Heart left ventricle (tissue), 13 donors: ENCODE data around the gene KLHL1.

Source experiments
- POLR2A ChIP-seq, 2 donors: fragments of 450-650 bp; IDR thresholded peaks; one replicate each; pipeline ENCODE4 v1.6.1; 2017; ENCODE audit warnings: antibody characterized with exemption in 2 of 2, mild to moderate bottlenecking in 2 of 2, moderate library complexity in 2 of 2
- TF ChIP-seq, protein P1 (sequence below), 12 donors: fragments of 200-600 bp; sonication (generic) in 4 of 12; IDR thresholded peaks; one replicate each; pipeline versions ENCODE4 v1.5.0 to v1.8.0; 2018 to 2022; ENCODE audit warnings: antibody characterized with exemption in 12 of 12, mild to moderate bottlenecking in 5 of 12
- donor health status: ischemic (EF 13 %, LVEDD 7.1; RV severe dilation, severe dysfunction).
- donor health status: DM: no; HTN: yes; CAD: no.
- donor health status: DM: no; HTN: no; CAD: no.
- donor health status: ischemic (EF 25% LVEDD 6.9; RV normal size, moderate dysfunction).
- donor health status: ischemic (EF 25% LVEDD 5.7; RV mildly dilated, moderate dysfunction).
- donor health status: ischemic (EF 35%, LVEDD 5.7; RV mildly dilated, moderate dysfunction).
- donor health status: nonischemic (EF 11% LVEDD 7.7; RV severe dilation, severe dysfunction).
- donor health status: DM: yes; HTN: yes; CAD: no.
- donor health status: PGD.
- donor health status: ischemic (EF 29% LVEDD 5.4; RV normal size, mild dysfunction).
- donor health status: nonischemic (EF 23%, LVEDD 6.1; RV moderate dilation, normal function).

DNA sequence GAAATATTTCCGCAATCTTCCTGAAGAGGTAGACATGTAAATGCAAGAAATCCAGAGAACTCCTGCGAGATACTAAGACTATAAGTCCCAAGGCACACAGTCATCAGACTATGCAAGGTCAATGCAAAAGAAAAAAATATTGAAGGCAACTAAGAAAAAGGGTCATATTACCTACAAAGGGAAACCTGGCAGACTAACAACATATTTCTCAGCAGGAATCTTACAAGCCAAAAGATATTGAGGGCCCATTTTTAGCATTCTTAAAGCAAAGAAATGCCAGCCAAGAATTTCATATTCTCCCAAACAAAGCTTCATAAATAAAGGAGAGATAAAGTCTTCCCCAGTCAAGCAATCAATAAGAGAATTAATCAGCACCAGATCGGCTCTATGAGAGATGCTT lies 299.1 kb downstream of the KLHL1 start:
- TF ChIP-seq, protein P1, sequence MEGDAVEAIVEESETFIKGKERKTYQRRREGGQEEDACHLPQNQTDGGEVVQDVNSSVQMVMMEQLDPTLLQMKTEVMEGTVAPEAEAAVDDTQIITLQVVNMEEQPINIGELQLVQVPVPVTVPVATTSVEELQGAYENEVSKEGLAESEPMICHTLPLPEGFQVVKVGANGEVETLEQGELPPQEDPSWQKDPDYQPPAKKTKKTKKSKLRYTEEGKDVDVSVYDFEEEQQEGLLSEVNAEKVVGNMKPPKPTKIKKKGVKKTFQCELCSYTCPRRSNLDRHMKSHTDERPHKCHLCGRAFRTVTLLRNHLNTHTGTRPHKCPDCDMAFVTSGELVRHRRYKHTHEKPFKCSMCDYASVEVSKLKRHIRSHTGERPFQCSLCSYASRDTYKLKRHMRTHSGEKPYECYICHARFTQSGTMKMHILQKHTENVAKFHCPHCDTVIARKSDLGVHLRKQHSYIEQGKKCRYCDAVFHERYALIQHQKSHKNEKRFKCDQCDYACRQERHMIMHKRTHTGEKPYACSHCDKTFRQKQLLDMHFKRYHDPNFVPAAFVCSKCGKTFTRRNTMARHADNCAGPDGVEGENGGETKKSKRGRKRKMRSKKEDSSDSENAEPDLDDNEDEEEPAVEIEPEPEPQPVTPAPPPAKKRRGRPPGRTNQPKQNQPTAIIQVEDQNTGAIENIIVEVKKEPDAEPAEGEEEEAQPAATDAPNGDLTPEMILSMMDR (IDR thresholded peaks at IDR 0.05), result no peak
- TF ChIP-seq POLR2A (IDR thresholded peaks at IDR 0.05), result no peak
